ENCODE results near the gene TMEM151B.

TMEM151B gene

DNA sequence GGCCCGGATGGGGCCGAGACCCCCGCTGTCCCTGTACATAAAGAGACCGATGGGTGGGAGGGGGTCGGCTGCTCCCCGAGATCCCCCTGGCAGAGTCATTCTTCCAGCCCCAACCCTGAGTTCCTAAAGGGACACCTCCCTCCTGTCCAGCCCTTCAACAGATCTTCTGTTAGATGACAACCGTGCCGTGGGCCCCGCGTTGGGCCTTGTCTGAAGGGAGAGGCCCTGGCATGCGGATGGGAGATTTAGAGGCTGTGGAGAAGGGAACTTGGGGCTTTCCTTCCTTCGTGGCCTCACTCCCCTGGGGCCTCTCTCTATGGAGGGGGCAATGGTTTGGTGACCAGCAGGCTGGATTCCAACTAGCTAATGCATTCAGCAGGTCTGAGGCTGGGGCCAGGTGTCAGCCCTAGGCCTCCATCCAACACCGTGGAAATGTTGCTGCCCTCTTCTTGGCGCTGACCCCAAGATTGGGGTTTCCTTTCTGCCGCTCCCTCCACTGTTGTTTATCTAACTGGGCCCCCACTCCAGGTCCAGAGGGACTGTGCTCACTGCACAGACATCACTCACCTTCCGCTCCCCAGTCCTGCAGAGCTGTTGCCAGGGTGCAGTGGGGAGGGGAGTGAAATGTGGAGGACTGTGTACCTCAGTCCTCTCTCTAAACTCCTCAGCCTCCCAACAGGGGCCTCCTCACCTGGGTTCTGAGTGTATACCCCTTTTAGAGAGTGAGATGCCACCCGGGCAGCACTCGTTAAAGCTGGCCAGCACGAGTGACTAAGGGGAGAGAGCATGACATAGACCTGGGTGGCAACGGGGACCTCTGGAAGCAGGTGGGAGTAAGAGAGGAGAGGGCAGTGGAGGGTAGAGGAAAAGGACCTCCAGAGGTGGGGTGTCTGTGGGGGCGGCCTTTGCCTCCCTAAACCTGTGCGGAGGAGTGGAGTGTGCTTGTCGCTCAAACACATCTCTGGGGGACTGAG, 6.7 kb downstream of the TMEM151B start:
- DNase-seq (ENCODE audit: insufficient read length): no peak
- TF ChIP-seq TAF1 (IDR thresholded peaks at IDR 0.05; ENCODE audit: borderline replicate concordance, low read depth, low read length) (no peak), POLR2A (IDR thresholded peaks at IDR 0.05; ENCODE audit: low read depth, low read length) (no peak), POLR2AphosphoS5 (IDR thresholded peaks at IDR 0.05; ENCODE audit: low read depth, low read length) (no peak)
- FAIRE-seq: no peak

DNA sequence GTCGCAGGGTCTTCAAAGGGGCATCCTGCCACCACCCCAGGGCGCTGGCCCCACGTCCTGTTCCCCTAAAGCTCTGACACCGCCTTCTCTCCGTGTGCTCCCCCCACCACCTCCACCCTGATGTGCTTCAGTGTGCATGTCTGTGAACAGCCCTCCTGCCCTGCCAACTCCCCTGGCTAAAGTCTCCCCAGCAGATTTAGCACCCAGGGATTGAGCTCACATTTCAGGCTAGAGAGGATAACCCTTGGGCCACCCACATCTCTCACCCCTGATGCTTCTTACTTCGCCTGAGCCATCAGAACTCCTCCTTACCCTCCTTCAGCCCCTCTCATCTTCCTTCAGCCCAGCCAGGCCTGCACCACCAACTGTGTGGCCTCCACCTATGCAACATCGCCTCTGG, 7.5 kb downstream of the TMEM151B start:
- FAIRE-seq (no peak), DNase-seq (ENCODE audit: insufficient read length) (no peak)
- TF ChIP-seq POLR2AphosphoS5 (IDR thresholded peaks at IDR 0.05; ENCODE audit: low read depth, low read length) (no peak), POLR2A (IDR thresholded peaks at IDR 0.05; ENCODE audit: low read depth, low read length) (no peak), TAF1 (IDR thresholded peaks at IDR 0.05; ENCODE audit: borderline replicate concordance, low read depth, low read length) (no peak)

DNA sequence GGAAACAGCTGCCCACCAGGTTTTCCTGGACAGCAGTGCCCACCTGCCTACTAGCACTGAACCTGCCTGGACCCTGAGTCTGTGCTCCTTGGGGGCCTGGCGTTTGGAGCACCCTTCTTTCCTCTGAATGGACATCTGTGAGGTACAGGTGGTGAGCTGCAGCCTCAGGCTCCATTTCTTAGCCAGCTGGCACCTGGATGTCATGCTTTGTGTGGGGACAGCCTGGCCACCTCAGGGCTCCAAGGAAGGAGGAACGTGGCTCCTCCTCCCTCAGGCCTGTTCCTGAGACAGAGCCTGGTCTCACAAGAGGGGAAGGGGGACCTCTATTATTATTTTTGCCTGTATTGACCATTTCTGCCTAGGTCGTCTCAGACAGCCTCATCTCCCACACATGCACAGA, 8.1 kb downstream of the TMEM151B start:
- no peak for FAIRE-seq
- TF ChIP-seq POLR2A (IDR thresholded peaks at IDR 0.05; ENCODE audit: low read depth, low read length): no peak
- TF ChIP-seq TAF1 (IDR thresholded peaks at IDR 0.05; ENCODE audit: borderline replicate concordance, low read depth, low read length): no peak
- no peak for TF ChIP-seq POLR2AphosphoS5 (IDR thresholded peaks at IDR 0.05; ENCODE audit: low read depth, low read length)
- no peak for DNase-seq (ENCODE audit: insufficient read length)

DNA sequence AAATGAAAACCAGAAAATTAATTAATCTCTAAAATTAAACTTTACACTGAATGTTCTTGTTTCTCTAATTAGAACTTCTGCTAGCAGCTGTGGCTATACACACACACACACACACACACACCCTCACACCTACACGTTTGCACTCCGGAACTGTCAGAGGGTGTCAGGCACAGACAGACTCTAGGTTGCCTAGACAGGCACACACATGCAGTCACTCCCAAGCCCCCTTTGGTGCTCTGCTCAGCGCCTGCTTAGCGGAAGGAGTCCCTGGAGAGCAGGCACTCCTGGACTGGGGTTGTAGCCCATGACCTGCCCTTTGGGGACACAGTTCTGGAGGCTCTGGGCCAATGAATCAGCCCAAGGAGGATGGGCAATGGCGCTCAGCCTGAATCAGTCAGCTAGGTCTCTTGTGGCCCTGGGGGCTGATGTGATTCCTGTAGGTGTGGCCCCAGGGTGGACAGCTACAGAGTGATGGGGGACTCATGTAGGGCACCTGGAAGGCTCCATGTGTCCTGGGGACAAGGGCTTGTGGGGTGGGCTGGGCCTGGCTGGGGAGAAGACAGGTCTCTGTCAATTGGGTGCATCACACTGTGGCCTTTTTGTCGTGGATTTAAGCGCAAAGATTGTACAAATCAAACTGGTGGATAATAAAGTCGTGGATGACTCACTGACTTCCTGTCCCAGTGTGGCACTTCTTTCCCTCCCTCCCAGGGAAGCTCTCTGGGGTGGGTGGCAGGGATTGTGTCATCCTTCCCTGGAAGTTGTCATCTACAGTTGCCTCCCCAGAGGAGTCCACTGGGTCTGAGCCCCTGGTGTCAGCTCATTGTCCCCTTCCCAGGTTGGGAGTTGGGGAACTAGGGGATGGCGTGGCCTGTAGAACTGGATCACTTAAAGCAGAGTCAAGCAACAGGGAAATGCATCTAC, 8.8 kb downstream of the TMEM151B start:
- DNase-seq (ENCODE audit: insufficient read length) (no peak), FAIRE-seq (no peak)
- TF ChIP-seq POLR2A (IDR thresholded peaks at IDR 0.05; ENCODE audit: low read depth, low read length) (no peak), TAF1 (IDR thresholded peaks at IDR 0.05; ENCODE audit: borderline replicate concordance, low read depth, low read length) (no peak)

DNA sequence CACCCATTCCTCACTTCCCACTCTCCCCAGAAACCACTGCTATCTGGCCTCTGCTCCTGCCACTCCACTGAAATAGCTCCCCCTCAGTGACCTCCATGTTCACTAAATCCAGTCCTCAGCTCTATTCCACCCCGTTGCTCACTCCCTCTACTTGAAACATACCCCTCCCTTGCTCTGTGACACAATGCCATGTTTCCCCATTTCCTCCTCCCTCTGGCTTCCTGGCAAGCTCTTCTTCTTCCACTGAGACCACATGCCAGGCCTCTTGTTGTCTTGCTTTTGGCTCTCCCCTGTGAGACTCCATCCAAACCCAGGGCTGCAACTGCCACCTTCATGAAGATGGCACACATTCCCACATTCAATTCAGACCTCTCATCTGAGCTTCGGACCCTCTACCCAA, 13.9 kb downstream of the TMEM151B start:
- TF ChIP-seq POLR2A (IDR thresholded peaks at IDR 0.05; ENCODE audit: low read depth, low read length): no peak
- TF ChIP-seq POLR2AphosphoS5 (IDR thresholded peaks at IDR 0.05; ENCODE audit: low read depth, low read length): no peak
- no peak for TF ChIP-seq TAF1 (IDR thresholded peaks at IDR 0.05; ENCODE audit: borderline replicate concordance, low read depth, low read length)
- DNase-seq (ENCODE audit: insufficient read length) (no peak), FAIRE-seq (no peak)

DNA sequence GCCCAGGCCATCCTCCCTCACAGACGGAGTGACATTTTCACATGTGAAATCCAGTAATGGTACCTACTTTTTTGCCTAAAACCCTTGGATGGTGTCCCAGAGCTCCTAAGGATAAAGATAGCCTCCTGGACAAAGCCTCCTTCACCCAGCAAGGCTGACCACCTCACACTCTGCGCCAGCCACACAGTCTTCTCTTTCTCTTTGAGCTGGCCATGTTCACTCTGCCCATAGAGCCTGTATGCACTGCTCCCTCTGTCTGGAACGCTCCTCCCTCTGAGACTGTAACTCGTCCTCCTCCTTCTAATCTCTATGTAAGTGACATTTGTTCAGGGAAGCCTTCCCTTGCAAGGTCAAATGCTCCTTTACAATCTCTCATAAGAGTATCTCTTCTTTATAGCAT, 14.6 kb downstream of the TMEM151B start:
- TF ChIP-seq TAF1 (IDR thresholded peaks at IDR 0.05; ENCODE audit: borderline replicate concordance, low read depth, low read length) (no peak), POLR2AphosphoS5 (IDR thresholded peaks at IDR 0.05; ENCODE audit: low read depth, low read length) (no peak), POLR2A (IDR thresholded peaks at IDR 0.05; ENCODE audit: low read depth, low read length) (no peak)
- no peak for DNase-seq (ENCODE audit: insufficient read length)
- FAIRE-seq: no peak

DNA sequence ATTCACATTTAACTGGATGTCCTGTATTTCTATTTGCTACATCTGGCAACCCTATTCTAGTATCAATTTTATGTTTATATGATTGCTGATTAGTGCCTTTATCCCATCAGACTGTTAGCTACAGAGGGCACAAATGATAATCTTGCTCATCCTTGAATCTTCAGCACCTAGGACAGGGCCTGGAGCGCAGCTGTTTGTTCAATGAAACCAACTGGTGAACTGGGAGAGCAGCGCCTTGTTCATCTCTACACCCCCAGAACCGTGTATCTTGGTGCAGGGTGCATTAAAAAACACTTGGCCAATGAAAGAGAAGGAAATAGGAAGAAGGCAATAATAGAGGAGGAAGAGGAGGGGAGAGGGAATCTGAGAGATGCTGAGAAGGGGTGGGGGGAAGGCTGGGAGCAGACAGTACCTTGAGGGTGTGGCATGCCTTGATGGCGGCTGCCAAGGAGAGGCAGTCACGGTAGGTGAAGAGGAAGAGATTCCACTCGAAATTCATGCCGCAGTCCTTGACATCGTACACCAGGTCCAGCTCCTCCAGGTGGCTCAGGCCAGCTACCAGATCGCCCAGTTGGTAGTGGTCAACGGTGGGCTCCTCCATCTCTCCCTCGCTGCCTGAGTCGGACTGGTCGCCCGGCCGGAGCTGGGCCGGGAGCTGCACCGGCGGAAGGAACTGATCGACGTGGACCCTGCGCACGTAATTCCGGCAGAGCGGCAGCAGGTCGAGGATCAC, 15.5 kb downstream of the TMEM151B start:
- TF ChIP-seq POLR2AphosphoS5 (IDR thresholded peaks at IDR 0.05; ENCODE audit: low read depth, low read length) (no peak), TAF1 (IDR thresholded peaks at IDR 0.05; ENCODE audit: borderline replicate concordance, low read depth, low read length) (no peak), POLR2A (IDR thresholded peaks at IDR 0.05; ENCODE audit: low read depth, low read length) (no peak)
- DNase-seq (ENCODE audit: insufficient read length) (no peak), FAIRE-seq (no peak)

DNA sequence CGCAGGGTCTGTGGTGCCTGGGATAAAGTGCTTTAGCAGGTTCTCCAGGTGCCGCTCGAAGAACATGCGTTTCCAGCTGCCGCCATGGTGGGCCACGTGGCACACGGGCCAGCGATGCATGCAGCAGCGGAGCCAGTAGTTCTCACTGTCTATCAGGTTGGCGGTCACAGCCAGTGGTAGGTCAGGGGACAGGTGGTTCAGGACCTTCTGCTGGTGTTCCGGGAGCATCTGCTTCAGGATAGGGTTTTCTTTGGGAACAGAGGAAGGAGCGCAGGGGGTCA, 16.0 kb downstream of the TMEM151B start:
- DNase-seq (ENCODE audit: insufficient read length) (no peak), FAIRE-seq (no peak)
- no peak for TF ChIP-seq POLR2AphosphoS5 (IDR thresholded peaks at IDR 0.05; ENCODE audit: low read depth, low read length)
- no peak for TF ChIP-seq POLR2A (IDR thresholded peaks at IDR 0.05; ENCODE audit: low read depth, low read length)
- TF ChIP-seq TAF1 (IDR thresholded peaks at IDR 0.05; ENCODE audit: borderline replicate concordance, low read depth, low read length): no peak

DNA sequence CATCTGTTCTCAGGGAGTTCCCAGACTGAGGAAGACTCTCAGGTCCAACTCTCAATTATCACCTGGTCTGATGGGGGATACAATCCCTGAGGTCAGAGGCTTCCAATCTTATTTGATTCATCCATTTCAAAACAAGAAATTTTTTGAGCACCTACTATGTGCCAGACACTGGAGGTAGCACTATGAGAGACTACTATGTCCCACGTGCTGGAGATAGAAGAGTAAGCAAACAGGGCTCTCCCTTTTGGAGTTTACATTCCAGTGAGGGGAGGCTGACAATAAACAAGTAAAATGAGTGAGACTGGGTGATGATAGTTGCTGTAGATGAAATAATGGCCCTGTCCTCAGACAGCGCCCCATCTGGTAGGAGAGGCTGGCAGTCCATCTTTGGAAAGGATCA, 16.5 kb downstream of the TMEM151B start:
- DNase-seq (ENCODE audit: insufficient read length): no peak
- TF ChIP-seq POLR2AphosphoS5 (IDR thresholded peaks at IDR 0.05; ENCODE audit: low read depth, low read length): no peak
- no peak for TF ChIP-seq TAF1 (IDR thresholded peaks at IDR 0.05; ENCODE audit: borderline replicate concordance, low read depth, low read length)
- no peak for TF ChIP-seq POLR2A (IDR thresholded peaks at IDR 0.05; ENCODE audit: low read depth, low read length)
- no peak for FAIRE-seq

DNA sequence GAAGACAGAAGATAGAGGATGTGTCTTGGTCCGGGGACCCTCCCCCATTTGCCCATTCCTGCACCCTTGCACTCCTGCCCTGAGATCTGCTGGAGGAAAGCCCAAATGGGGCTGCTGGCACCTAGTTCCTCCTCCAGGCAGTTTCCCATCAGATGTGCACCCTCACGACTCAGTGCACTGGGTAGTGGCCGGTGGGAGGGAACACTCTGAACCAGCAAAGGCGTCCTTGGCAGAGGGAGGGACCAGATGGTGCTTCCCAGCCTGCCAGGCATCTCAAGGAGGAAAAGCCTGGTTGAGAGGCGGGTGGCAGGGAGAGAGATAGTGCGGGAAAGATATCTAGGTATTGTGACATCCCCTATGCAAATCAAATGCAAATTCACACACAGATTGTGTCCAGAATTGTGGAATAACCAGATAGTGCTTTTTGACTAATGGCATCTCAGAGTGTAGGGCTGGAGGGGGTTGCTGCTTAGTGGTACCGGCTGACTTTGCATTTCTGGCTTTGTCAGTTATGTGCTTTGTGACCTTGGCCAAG, 19.5 kb downstream of the TMEM151B start:
- DNase-seq (ENCODE audit: insufficient read length) (no peak), FAIRE-seq (no peak)
- TF ChIP-seq POLR2AphosphoS5 (IDR thresholded peaks at IDR 0.05; ENCODE audit: low read depth, low read length) (no peak), POLR2A (IDR thresholded peaks at IDR 0.05; ENCODE audit: low read depth, low read length) (no peak), TAF1 (IDR thresholded peaks at IDR 0.05; ENCODE audit: borderline replicate concordance, low read depth, low read length) (no peak)

DNA sequence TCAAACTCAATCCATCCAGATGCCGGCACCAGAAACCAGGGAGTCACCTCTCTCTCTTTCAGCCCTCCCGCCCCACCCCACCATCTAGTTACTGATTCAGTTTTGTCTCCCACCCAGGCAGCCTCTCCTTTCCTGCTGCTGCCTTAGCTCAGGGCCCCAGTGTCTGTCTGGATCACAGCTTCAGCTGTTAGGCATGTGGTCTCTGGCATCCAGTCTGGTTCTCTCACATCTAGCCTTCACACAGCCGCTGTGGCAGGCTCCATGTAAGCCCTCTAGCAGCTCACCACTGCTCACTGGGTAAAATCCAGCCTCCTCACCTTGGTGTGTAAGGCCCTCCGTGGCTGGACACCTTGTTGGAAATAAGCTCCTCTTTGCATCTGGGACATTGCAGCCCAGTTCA, 21.6 kb downstream of the TMEM151B start:
- FAIRE-seq (no peak), DNase-seq (ENCODE audit: insufficient read length) (no peak)
- TF ChIP-seq POLR2AphosphoS5 (IDR thresholded peaks at IDR 0.05; ENCODE audit: low read depth, low read length) (no peak), TAF1 (IDR thresholded peaks at IDR 0.05; ENCODE audit: borderline replicate concordance, low read depth, low read length) (no peak), POLR2A (IDR thresholded peaks at IDR 0.05; ENCODE audit: low read depth, low read length) (no peak)

Measured in GM12892 (cell line).